Measurements from ENCODE around the gene KLHL5. TPM values are rescaled to one million over a fixed set of nuclear protein-coding genes. Genes with fewer than 3 reads are reported as not detected.

Gene KLHL5
- total and polyA plus RNA-seq, 12 donors, result 11.3 to 63.8 (median 32.8) TPM

GRCh38 chr4:39032218-39033085, 29.6 kb upstream of the KLHL5 start, which contains the start of gene TMEM156:
Gene TMEM156, minus strand, starts transcription at chr4:39032409. Its CDS starts 96 bp downstream, at chr4:39032313.
- Histone ChIP-seq H3K4me1 (replicated peaks in 1 of 2) (peaks cover 0 to 1% of the 10 kb centered on the region in 2 donors), H3K27ac (peak within 1 kb of the TSS in 1 of 5 donors; percentile 7), H3K9me3 (replicated peaks in 1 of 3) (no peaks in the 10 kb centered on the region), H3K27me3 (no peaks in the 10 kb centered on the region), H3K4me3 (no peak within 1 kb of the TSS), H3K36me3 (replicated peaks in 1 of 2) (no peaks in the 10 kb centered on the region)
- no peak for DNase-seq
- intact Hi-C loops (cut with DNase I), result no loop called here
- WGBS, 4 donors, result 65 to 76% (median 66%) methylated on average over 5 of the region's 5 CpGs
- TF ChIP-seq CTCF (IDR thresholded peaks at IDR 0.05), result no peak
- TF ChIP-seq POLR2A (IDR thresholded peaks at IDR 0.05), result no peak

- Histone ChIP-seq H3K27me3 (no peaks in the 10 kb centered on the region), H3K36me3 (replicated peaks in 1 of 2) (no peaks in the 10 kb centered on the region), H3K9me3 (replicated peaks in 1 of 3) (no peaks in the 10 kb centered on the region), H3K27ac (no peak overlapping the region), H3K4me1 (replicated peaks in 1 of 2) (peaks cover 8 to 11% of the 10 kb centered on the region in 2 donors), H3K4me3 (no peak overlapping the region)
- intact Hi-C loops (cut with DNase I), result no loop called here
- WGBS, 4 donors, result 90 to 94% (median 92%) methylated on average over 7 of the region's 7 CpGs
- TF ChIP-seq POLR2A (IDR thresholded peaks at IDR 0.05), result no peak
- no peak for TF ChIP-seq CTCF (IDR thresholded peaks at IDR 0.05)
- no peak for DNase-seq
These were observed 25.9 kb upstream of the KLHL5 start for GRCh38 chr4:39036172-39036571.

- WGBS, 4 donors, result 60 to 88% (median 77%) methylated on average over 3 to 4 of the region's 4 CpGs
- H3K9me3 ChIP-seq (replicated peaks in 1 of 3), result no peaks in the 10 kb centered on the region
- H3K4me3 ChIP-seq, result no peak overlapping the region
- H3K27me3 ChIP-seq, result no peaks in the 10 kb centered on the region
- peaks cover 8 to 11% of the 10 kb centered on the region in 2 donors for H3K4me1 ChIP-seq (replicated peaks in 1 of 2)
- intact Hi-C loops (cut with DNase I), result no loop called here
- DNase-seq, result no peak
- TF ChIP-seq CTCF (IDR thresholded peaks at IDR 0.05) (no peak), POLR2A (IDR thresholded peaks at IDR 0.05) (no peak)
- H3K27ac ChIP-seq, result peak overlapping the region in 1 of 5 donors; percentile 7
- no peaks in the 10 kb centered on the region for H3K36me3 ChIP-seq (replicated peaks in 1 of 2)
These were observed 24.6 kb upstream of the KLHL5 start for GRCh38 chr4:39037491-39037825.

- no peaks in the 10 kb centered on the region for H3K9me3 ChIP-seq (replicated peaks in 1 of 3)
- no peak for DNase-seq
- WGBS, 4 donors, result 51 to 73% (median 57%) methylated on average over 3 of the region's 3 CpGs
- no peaks in the 10 kb centered on the region for H3K27me3 ChIP-seq
- H3K4me1 ChIP-seq (replicated peaks in 1 of 2), result peaks cover 8 to 14% of the 10 kb centered on the region in 2 donors
- no peaks in the 10 kb centered on the region for H3K36me3 ChIP-seq (replicated peaks in 1 of 2)
- H3K27ac ChIP-seq, result peak overlapping the region in 1 of 5 donors; percentile 34
- peak overlapping the region in 1 of 4 donors; percentile 12 for H3K4me3 ChIP-seq
- intact Hi-C loops (cut with DNase I), result no loop called here
- no peak for TF ChIP-seq POLR2A (IDR thresholded peaks at IDR 0.05)
- no peak for TF ChIP-seq CTCF (IDR thresholded peaks at IDR 0.05)
These were observed 24.1 kb upstream of the KLHL5 start for GRCh38 chr4:39037941-39038340.
